PC-3 (cell line): ENCODE results near the gene CDH13. TPM values are rescaled to one million over a fixed set of nuclear protein-coding genes. Genes with fewer than 3 reads are reported as not detected.

Experiments used
- ATAC-seq: fragments of 200-7000 bp; cut with Tn5 transposase; 2 replicates; pipeline ENCODE4 v1.9.1; 2020; ENCODE audit warnings: mild to moderate bottlenecking, moderate library complexity
- BruUV-seq: library from RNA; stranded (reverse); fragments of 400-500 nt; replicated peaks from 2 replicates; lab custom pipeline; 2021; lab: Mats Ljungman, UMichigan
- CTCF ChIA-PET: fragments of 300-600 bp; sonication (Branson Sonifier 250); formaldehyde crosslinking; loops from one replicate; lab custom pipeline; 2022; ENCODE audit warnings: antibody characterized with exemption; lab: Charles Lee
- POLR2A ChIA-PET: fragments of 300-600 bp; sonication (Branson Sonifier 250); formaldehyde crosslinking; loops from one replicate; lab custom pipeline; 2022; ENCODE audit warnings: antibody characterized with exemption; ENCODE audit not compliant: unreplicated experiment; lab: Charles Lee
- DNase-seq: peaks from one replicate; pipeline ENCODE4 v3.0.0-alpha.2; 2015
- H2AFZ ChIP-seq: fragments of 300-600 bp; sonication (generic); 2 replicates; pipeline ENCODE4 v1.6.0; 2016; ENCODE audit warnings: antibody characterized with exemption, low read length
- H3F3A ChIP-seq: fragments of 300-600 bp; sonication (generic); one replicate; pipeline ENCODE4 v1.6.0; 2017; ENCODE audit warnings: antibody characterized with exemption, low read length, control low read depth, mild to moderate bottlenecking; ENCODE audit not compliant: unreplicated experiment
- H3K27ac ChIP-seq: fragments of 300-600 bp; sonication (generic); 2 replicates; pipeline ENCODE4 v1.5.1; 2016; ENCODE audit warnings: mild to moderate bottlenecking, low read length
- H3K27me3 ChIP-seq: fragments of 300-600 bp; sonication (generic); 2 replicates; pipeline ENCODE4 v1.6.1; 2016; ENCODE audit warnings: low read length, mixed read lengths
- H3K36me3 ChIP-seq: fragments of 300-600 bp; sonication (generic); 2 replicates; pipeline ENCODE4 v1.6.1; 2016; ENCODE audit warnings: low read depth, mixed run types, low read length, mixed read lengths
- H3K4me1 ChIP-seq: fragments of 300-600 bp; sonication (generic); 2 replicates; pipeline ENCODE4 v1.5.1; 2016; ENCODE audit warnings: low read length; ENCODE audit not compliant: insufficient read depth
- H3K4me2 ChIP-seq: fragments of 300-600 bp; sonication (generic); 2 replicates; pipeline ENCODE4 v1.6.0; 2016; ENCODE audit warnings: low read length
- H3K4me3 ChIP-seq: fragments of 300-600 bp; sonication (generic); 2 replicates; pipeline ENCODE4 v1.5.1; 2016; ENCODE audit warnings: mild to moderate bottlenecking, low read length, mixed read lengths
- H3K79me2 ChIP-seq: fragments of 300-600 bp; sonication (generic); 2 replicates; pipeline ENCODE4 v1.6.1; 2017; ENCODE audit warnings: low read length, mixed read lengths
- H3K9ac ChIP-seq: fragments of 300-600 bp; sonication (generic); 2 replicates; pipeline ENCODE4 v1.6.0; 2016; ENCODE audit warnings: mild to moderate bottlenecking, low read length
- H3K9me2 ChIP-seq: fragments of 300-600 bp; sonication (generic); replicated peaks from 2 replicates; pipeline ENCODE4 v1.6.1; 2016; ENCODE audit warnings: mixed run types, low read length, mixed read lengths
- H3K9me3 ChIP-seq: fragments of 300-600 bp; sonication (generic); 2 replicates; pipeline ENCODE4 v1.6.1; 2016; ENCODE audit warnings: low read length, mixed read lengths
- H4K20me1 ChIP-seq: fragments of 300-600 bp; sonication (generic); 2 replicates; pipeline ENCODE4 v1.6.1; 2016; ENCODE audit warnings: low read length, mixed read lengths
- EZH2 ChIP-seq: fragments of 300-600 bp; sonication (generic); IDR thresholded peaks from one replicate; pipeline ENCODE4 v1.6.1; 2017; ENCODE audit warnings: antibody characterized with exemption, mild to moderate bottlenecking, low read length; ENCODE audit not compliant: unreplicated experiment
- EZH2phosphoT487 ChIP-seq: fragments of 300-600 bp; sonication (generic); IDR thresholded peaks from 2 replicates; pipeline ENCODE4 v1.6.1; 2018; ENCODE audit warnings: mild to moderate bottlenecking, antibody characterized with exemption, low read length, borderline replicate concordance
- intact Hi-C: fragments of 100-400 bp; cut with micrococcal nuclease; formaldehyde crosslinking; loops from 2 replicates; pipeline ENCODE4 v1.9.0; 2023
- total RNA-seq: library from RNA; depleted of rRNA; stranded (reverse); fragments of >200 nt; gene quantifications from 2 replicates; pipeline ENCODE4 v1.2.3, GENCODE V29; 2014
- TF ChIP-seq, protein P1 (sequence below): fragments of 300-600 bp; sonication (generic); conservative IDR thresholded peaks from 2 replicates; pipeline ENCODE4 v1.5.1; 2017; ENCODE audit warnings: antibody characterized with exemption, low read depth, mild to moderate bottlenecking, low read length

The CDH13 gene
- total RNA-seq, 1 experiment from 2014 or later, result 0.36 TPM

DNA sequence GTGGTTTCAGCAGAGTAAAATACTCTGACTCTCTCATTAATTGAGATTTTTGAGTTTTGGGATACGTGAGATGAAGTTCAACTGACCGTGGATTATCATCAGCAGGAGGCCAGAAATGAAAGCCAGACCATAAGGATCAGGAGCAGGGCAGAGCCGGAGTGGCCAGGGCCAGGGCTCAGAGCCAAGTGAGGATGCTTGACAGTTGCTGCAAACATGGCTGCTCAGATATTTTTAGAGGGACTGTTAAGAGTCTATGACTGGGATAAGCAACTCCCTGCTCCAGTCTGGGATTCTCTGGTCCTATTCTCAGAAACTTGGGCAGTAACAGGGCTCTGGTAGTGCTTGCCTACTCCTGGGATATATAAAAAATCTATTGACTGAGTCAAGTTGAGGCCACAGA, 17.6 kb upstream of the CDH13 start:
- H3K79me2 ChIP-seq, result no peaks in the 10 kb centered on the region
- H4K20me1 ChIP-seq, result no peaks in the 10 kb centered on the region
- H3K27ac ChIP-seq, result no peak overlapping the region
- no peaks in the 10 kb centered on the region for H3K4me1 ChIP-seq
- no TSS peak for BruUV-seq
- no peaks in the 10 kb centered on the region for H3K9me3 ChIP-seq
- ATAC-seq, result no peak
- no peaks in the 10 kb centered on the region for H3K36me3 ChIP-seq
- no peak overlapping the region for H2AFZ ChIP-seq
- no peak for TF ChIP-seq EZH2
- no peak overlapping the region for H3K4me2 ChIP-seq
- H3K27me3 ChIP-seq, result peaks cover 4% of the 10 kb centered on the region; the same call in 1 of the 2 replicates
- no peak overlapping the region for H3K9ac ChIP-seq
- no peaks in the 10 kb centered on the region for H3F3A ChIP-seq
- no peak for DNase-seq
- ChIA-PET CTCF (no interaction called here), POLR2A (no interaction called here)
- intact Hi-C loops, result no loop called here
- H3K9me2 ChIP-seq, result no peaks in the 10 kb centered on the region
- no peak overlapping the region for H3K4me3 ChIP-seq

DNA sequence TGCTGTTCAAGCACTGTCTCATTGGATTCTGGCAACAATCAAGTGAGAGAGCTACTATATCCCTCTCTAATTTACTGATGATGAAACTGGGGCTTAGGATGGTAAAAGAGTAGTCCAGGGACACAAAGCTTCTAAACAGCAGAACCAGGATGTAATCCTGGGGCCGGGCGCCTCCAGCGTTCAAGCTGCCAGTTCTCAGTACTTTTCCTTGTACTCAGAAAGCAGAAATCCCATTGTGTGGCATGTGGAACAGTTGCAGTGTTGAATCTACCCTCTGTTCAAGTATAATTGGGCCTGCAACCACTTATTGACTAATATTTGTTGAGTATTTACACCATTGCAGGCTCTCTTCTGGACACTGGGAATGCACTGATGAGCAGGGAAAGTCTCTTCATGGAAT, 14.5 kb upstream of the CDH13 start:
- Histone ChIP-seq H3K9me3 (no peaks in the 10 kb centered on the region), H4K20me1 (no peaks in the 10 kb centered on the region), H3K4me3 (no peak overlapping the region), H3K27ac (no peak overlapping the region), H3F3A (no peaks in the 10 kb centered on the region), H3K4me2 (no peak overlapping the region), H3K79me2 (no peaks in the 10 kb centered on the region), H3K4me1 (no peaks in the 10 kb centered on the region), H3K36me3 (no peaks in the 10 kb centered on the region), H3K9ac (no peak overlapping the region), H3K9me2 (no peaks in the 10 kb centered on the region), H2AFZ (no peak overlapping the region), H3K27me3 (peaks cover 4% of the 10 kb centered on the region; the same call in 1 of the 2 replicates)
- POLR2A ChIA-PET, result no interaction called here
- DNase-seq (no peak), ATAC-seq (no peak)
- TF ChIP-seq EZH2 (no peak), EZH2phosphoT487 (no peak)
- TF ChIP-seq, protein P1, sequence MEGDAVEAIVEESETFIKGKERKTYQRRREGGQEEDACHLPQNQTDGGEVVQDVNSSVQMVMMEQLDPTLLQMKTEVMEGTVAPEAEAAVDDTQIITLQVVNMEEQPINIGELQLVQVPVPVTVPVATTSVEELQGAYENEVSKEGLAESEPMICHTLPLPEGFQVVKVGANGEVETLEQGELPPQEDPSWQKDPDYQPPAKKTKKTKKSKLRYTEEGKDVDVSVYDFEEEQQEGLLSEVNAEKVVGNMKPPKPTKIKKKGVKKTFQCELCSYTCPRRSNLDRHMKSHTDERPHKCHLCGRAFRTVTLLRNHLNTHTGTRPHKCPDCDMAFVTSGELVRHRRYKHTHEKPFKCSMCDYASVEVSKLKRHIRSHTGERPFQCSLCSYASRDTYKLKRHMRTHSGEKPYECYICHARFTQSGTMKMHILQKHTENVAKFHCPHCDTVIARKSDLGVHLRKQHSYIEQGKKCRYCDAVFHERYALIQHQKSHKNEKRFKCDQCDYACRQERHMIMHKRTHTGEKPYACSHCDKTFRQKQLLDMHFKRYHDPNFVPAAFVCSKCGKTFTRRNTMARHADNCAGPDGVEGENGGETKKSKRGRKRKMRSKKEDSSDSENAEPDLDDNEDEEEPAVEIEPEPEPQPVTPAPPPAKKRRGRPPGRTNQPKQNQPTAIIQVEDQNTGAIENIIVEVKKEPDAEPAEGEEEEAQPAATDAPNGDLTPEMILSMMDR, result no peak
- intact Hi-C loops, result no loop called here
- CTCF ChIA-PET, result no interaction called here
- no TSS peak for BruUV-seq

DNA sequence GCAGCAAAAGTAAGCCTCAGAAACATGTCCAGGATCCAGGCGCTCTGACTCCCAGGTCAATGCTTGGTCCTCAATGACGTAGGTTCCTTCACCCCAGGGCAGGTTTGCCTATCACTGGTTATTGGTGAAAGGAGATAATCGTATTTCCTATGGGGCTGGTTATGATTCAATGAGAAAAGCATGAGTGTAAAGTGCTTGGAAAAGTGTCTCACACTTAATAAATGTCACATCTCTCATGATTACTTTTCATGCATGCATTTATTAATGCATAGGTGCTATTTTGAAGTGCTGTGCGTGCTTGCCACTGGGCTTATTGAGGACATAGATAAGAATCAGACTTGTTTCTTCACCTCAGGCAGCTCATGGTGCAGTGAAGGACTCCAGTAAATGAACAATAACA, 10.4 kb upstream of the CDH13 start:
- ChIA-PET POLR2A (no interaction called here), CTCF (no interaction called here)
- Histone ChIP-seq H3K4me1 (no peaks in the 10 kb centered on the region), H3K36me3 (no peaks in the 10 kb centered on the region), H3F3A (no peaks in the 10 kb centered on the region), H4K20me1 (no peaks in the 10 kb centered on the region), H3K27me3 (peaks cover 35% of the 10 kb centered on the region), H3K79me2 (no peaks in the 10 kb centered on the region), H3K4me3 (no peak overlapping the region), H3K27ac (no peak overlapping the region), H3K9ac (no peak overlapping the region), H3K4me2 (no peak overlapping the region), H3K9me2 (no peaks in the 10 kb centered on the region), H3K9me3 (no peaks in the 10 kb centered on the region), H2AFZ (no peak overlapping the region)
- DNase-seq, result no peak
- ATAC-seq, result no peak
- intact Hi-C loops, result no loop called here
- BruUV-seq, result no TSS peak
- TF ChIP-seq, protein P1, result no peak
- no peak for TF ChIP-seq EZH2phosphoT487
- TF ChIP-seq EZH2, result no peak
